Measurements from ENCODE around the gene BUD31. TPM values are rescaled to one million over a fixed set of nuclear protein-coding genes. Genes with fewer than 3 reads are reported as not detected.
A peak's percentile ranks its signal among the peaks of the same experiment; 100 is the strongest.

BUD31 gene
- total and polyA plus RNA-seq, 9 of the 15 experiments (the other 6 are each of a cell fraction or from before 2014, with no cell fraction given): 105 to 342 (median 247) TPM

DNA sequence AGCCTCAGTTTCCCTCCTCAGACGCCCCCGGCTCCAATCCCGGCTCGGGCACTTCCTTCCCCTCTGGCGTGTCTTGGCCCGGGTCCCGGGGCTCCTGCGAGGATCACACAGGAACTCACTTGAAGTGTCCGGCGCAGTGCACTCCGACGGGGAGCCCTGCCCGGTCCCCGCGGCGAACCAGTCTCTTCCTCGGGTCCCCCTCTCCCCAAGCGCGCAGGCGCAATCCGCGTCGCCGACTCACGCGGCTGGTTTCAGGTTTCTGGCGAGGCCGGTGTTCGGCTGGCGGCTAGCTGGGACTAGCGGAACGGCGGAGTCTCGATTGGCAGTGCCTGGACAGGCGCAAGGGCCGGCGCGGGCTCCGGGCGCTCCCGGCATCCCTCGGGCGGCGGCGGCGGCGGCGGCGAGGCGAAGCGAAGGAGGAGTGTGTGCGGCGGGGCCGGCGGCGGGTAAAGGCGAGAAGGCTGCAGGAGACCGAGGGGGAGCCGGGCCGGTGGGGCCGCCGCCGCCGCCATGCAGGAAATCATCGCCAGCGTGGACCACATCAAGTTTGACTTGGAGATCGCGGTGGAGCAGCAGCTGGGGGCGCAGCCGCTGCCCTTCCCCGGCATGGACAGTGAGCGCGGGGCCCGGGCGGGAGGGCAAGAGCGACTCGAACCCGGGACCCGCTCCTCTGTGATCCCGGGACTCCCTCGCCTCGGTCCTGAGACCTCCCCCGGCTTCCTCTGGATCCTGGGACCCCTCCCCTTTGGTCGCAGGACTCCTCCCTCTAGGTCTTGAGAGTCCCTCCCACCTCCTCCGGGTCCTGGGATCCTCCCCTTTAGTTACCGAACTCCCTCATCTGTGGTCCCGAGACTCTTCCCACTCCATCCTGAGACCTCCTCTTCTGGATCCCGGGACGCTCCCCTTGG lies 30.1 kb downstream of the BUD31 start, which contains the start of the genes CPSF4 and PTCD1 (continued):
- TF ChIP-seq ELF1 (tag; IDR thresholded peaks at IDR 0.05): no peak
- no peak for TF ChIP-seq CBFA2T3 (IDR thresholded peaks at IDR 0.05)

DNA sequence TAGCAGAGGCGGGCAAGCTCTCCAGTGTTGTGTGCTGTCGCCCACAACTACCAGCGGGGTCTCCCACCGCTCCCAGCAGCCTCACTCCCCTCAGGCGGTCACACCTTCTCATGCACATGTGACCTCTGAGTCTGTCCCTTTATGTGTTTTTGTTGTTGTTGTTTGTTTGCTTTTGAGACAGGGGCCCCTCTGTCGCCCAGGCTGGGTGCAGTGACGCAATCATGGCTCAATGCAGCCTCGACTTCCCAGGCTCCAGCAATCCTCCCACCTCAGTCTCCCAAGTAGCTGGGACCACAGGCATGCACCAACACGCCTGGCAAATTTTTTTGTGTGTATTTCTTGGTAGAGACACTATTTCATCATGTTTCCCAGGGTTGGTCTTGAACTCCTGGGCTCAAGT lies 31.4 kb downstream of the BUD31 start:
- peak overlapping the region; percentile 98 for H3K4me2 ChIP-seq (ENCODE audit: insufficient read depth, low read length)
- ChIA-PET CTCF (ENCODE audit: low intra/inter-chr PET ratio) (no interaction called here), POLR2A (interaction anchor here (0.7 to 2.4 kb wide), 4 partner anchors 10 to 51 kb away, joined by 3 to 11 read pairs (median 7); partner anchors contain the start of genes ATP5MF, BUD31 and PDAP1)
- ATAC-seq: no peak
- intact Hi-C loops (cut with micrococcal nuclease): no loop called here
- H3K79me2 ChIP-seq (ENCODE audit: control insufficient read depth, insufficient read depth, low read length): peaks cover 63% of the 10 kb centered on the region
- no peak overlapping the region; the same call in 2 of the 3 replicates for H3K27ac ChIP-seq (ENCODE audit: extremely low read depth, low read depth, low read length)
- TF ChIP-seq, protein P1, sequence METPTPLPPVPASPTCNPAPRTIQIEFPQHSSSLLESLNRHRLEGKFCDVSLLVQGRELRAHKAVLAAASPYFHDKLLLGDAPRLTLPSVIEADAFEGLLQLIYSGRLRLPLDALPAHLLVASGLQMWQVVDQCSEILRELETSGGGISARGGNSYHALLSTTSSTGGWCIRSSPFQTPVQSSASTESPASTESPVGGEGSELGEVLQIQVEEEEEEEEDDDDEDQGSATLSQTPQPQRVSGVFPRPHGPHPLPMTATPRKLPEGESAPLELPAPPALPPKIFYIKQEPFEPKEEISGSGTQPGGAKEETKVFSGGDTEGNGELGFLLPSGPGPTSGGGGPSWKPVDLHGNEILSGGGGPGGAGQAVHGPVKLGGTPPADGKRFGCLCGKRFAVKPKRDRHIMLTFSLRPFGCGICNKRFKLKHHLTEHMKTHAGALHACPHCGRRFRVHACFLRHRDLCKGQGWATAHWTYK (CRISPR knock-in tag; IDR thresholded peaks at IDR 0.05): no peak
- no peak for TF ChIP-seq POLR3G (IDR thresholded peaks at IDR 0.05; ENCODE audit: extremely low read depth, insufficient read length, insufficient replicate concordance)
- peak; percentile 59 for TF ChIP-seq CEBPG (CRISPR knock-in tag; IDR thresholded peaks at IDR 0.05)
- TF ChIP-seq CEBPG (tag; conservative IDR thresholded peaks at IDR 0.05 in 1 of 2, IDR thresholded peaks at IDR 0.05 in 1 of 2): no peak; a peak in 2 of 4 replicates
- TF ChIP-seq BCL6 (CRISPR knock-in tag; IDR thresholded peaks at IDR 0.05): no peak
- TF ChIP-seq POLR2G (IDR thresholded peaks at IDR 0.05; ENCODE audit: low read depth, low read length): peak; percentile 37; the same call in 1 of the 2 replicates
- peak; percentile 51 for TF ChIP-seq RBFOX2 (IDR thresholded peaks at IDR 0.05; ENCODE audit: low read depth, low read length)
- TF ChIP-seq CEBPB (tag; IDR thresholded peaks at IDR 0.05): peak; percentile 74
- no peak for TF ChIP-seq ZNF79 (CRISPR knock-in tag; IDR thresholded peaks at IDR 0.05; ENCODE audit: low read depth)
- TF ChIP-seq SAP30 (IDR thresholded peaks at IDR 0.05; ENCODE audit: borderline replicate concordance, insufficient read depth, low read depth, low read length, poor library complexity, severe bottlenecking): no peak
- TF ChIP-seq, protein P2, sequence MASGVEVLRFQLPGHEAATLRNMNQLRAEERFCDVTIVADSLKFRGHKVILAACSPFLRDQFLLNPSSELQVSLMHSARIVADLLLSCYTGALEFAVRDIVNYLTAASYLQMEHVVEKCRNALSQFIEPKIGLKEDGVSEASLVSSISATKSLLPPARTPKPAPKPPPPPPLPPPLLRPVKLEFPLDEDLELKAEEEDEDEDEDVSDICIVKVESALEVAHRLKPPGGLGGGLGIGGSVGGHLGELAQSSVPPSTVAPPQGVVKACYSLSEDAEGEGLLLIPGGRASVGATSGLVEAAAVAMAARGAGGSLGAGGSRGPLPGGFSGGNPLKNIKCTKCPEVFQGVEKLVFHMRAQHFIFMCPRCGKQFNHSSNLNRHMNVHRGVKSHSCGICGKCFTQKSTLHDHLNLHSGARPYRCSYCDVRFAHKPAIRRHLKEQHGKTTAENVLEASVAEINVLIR (CRISPR knock-in tag; IDR thresholded peaks at IDR 0.05): no peak
- FAIRE-seq: no peak
- H3K27me3 ChIP-seq (ENCODE audit: control insufficient read depth in 2 of 2, insufficient read depth in 2 of 2, low read length in 2 of 2): no peaks in the 10 kb centered on the region
- H3K9ac ChIP-seq (ENCODE audit: insufficient read depth in 1 of 2, low read depth in 2 of 2, low read length in 2 of 2): peak overlapping the region; percentile 94 to 98; a peak in 3 of 4 replicates
- peaks cover 12% of the 10 kb centered on the region for H4K20me1 ChIP-seq (replicated peaks; ENCODE audit: control insufficient read depth, insufficient read depth, low read length)
- H3K9me3 ChIP-seq (replicated peaks; ENCODE audit: control insufficient read depth, insufficient read depth, low read depth, low read length): no peaks in the 10 kb centered on the region
- no peak for DNase-seq (ENCODE audit: extremely low read depth in 1 of 4, low spot score in 3 of 4)
- peaks cover 19 to 36% of the 10 kb centered on the region in 2 experiments; a peak in 4 of 5 replicates for H3K4me1 ChIP-seq (replicated peaks in 1 of 2; ENCODE audit: control insufficient read depth in 2 of 2, insufficient read depth in 2 of 2, low read length in 2 of 2)
- in situ Hi-C loops (cut with MboI): no loop called here
- 82% methylated on average over 9 of the region's 9 CpGs for WGBS (ENCODE audit: insufficient coverage, low coverage, missing lambda C conversion rate)
- BruUV-seq (replicated peaks): no TSS peak
- H3K36me3 ChIP-seq (ENCODE audit: control insufficient read depth, insufficient read depth, low read length): peaks cover 63% of the 10 kb centered on the region
- H2AFZ ChIP-seq (ENCODE audit: low read depth, low read length): no peak overlapping the region
- H3K9me1 ChIP-seq (ENCODE audit: control insufficient read depth, insufficient read depth, low read length): peaks cover 5% of the 10 kb centered on the region
- H3K4me3 ChIP-seq: peak overlapping the region; percentile 98; the same call in 1 of the 2 replicates
